Measurements from ENCODE around the gene RFTN1.

Gene RFTN1

GRCh38 chr3:16486201-16486600, 27.3 kb downstream of the RFTN1 start:
- no peak for DNase-seq (ENCODE audit: low read depth)

DNA sequence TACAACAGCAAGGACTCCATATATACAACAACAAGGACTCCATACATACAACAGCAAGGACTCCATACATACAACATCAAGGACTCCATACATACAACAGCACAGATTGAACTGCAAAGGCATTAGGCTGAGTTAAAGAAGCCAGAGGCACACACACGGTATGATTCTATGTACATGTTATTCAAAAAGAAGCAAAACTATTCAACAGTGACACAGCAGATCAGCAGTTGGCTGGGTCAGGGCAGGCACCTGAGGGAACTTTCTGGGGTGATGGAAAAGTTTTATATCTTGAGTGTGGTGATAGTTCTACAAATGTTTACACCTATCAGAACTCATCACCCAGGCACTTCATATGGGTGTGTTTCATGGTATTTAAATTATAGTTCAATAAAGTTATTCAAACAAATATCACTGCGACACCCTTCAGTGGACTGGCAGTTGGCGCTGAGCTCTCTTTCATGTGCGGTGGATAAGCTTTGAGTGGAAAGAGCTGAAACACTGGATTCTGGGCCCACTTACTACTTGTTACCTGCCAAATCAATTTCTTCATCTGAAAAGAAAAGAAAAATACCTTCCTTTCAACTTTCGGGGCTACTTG, 28.0 kb downstream of the RFTN1 start:
- DNase-seq (ENCODE audit: low read depth) = no peak

DNA sequence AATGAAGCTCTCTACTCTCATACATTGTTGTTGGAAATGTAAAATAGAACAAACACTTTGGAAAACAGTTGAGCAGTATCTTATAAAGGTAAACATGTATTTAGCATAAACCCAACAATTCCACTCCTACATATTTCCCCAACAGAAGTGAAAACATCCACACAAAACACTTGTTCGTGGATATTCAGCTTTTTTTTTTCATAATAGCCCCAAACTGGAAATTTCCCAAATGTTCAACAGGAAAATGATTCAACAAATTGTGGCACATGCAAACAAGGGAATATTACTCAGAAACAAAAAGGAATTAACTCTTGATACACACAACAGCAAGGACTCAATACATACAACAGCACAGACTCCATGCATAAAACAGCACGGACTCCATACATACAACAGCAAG, 28.5 kb downstream of the RFTN1 start:
- no peak for DNase-seq (ENCODE audit: low read depth)

- peak; percentile 96 for DNase-seq (ENCODE audit: low read depth)
Observed at GRCh38 chr3:16484216-16484615, 29.3 kb downstream of the RFTN1 start.

- no peak for DNase-seq (ENCODE audit: low read depth)
Observed at GRCh38 chr3:16482770-16483531, 30.5 kb downstream of the RFTN1 start.

GRCh38 chr3:16482194-16482769, 31.2 kb downstream of the RFTN1 start:
- no peak for DNase-seq (ENCODE audit: low read depth)

- DNase-seq (ENCODE audit: low read depth) = no peak
Observed at GRCh38 chr3:16481546-16481897, 32.0 kb downstream of the RFTN1 start.

GRCh38 chr3:16480861-16481545, 32.5 kb downstream of the RFTN1 start:
- DNase-seq (ENCODE audit: low read depth) = peak; percentile 14

- DNase-seq (ENCODE audit: low read depth) = peak; percentile 80
Observed at GRCh38 chr3:16478516-16478915, 35.0 kb downstream of the RFTN1 start.

GRCh38 chr3:16477521-16477920, 36.0 kb downstream of the RFTN1 start:
- DNase-seq (ENCODE audit: low read depth) = peak; percentile 83

DNA sequence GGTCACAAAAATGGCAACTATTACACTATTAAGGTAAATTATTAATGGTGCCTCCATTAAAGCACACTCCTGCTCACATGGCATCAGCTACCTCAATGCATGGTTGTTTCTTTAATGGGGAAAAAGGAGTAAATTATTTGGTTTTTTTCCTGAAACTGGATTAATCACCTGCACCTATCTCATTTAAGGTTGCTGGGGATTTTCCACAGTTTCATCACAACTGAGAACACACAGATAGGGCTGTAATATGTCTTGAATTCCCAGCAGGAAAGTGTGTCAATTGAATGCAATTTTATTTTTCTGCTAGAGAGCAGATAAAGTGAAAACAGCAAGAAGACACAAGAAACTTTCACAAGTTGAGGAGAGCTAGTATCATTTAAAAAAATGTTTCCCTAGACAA, 36.4 kb downstream of the RFTN1 start:
- DNase-seq (ENCODE audit: low read depth) = no peak

GRCh38 chr3:16476636-16477035, 36.9 kb downstream of the RFTN1 start:
- peak; percentile 92 for DNase-seq (ENCODE audit: low read depth)

DNA sequence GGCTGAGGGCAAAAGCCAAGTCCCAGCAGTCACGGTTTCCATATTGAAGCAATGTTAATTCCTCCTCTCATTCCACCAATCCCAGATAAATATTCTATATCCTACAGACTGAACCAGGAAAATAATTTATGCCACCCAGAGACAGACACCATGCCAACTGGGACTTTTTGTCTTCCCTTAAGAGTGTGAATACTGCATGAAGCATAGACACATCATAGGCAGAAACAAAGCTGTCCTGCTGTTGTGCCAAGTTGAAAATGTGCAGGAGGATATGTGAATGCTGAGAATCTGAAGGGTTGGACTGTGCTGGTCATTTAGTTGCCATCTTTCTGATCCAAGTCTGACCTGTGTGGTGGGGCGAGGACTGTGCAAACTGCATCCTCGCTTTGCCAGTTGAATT, 37.7 kb downstream of the RFTN1 start:
- no peak for DNase-seq (ENCODE audit: low read depth)

DNA sequence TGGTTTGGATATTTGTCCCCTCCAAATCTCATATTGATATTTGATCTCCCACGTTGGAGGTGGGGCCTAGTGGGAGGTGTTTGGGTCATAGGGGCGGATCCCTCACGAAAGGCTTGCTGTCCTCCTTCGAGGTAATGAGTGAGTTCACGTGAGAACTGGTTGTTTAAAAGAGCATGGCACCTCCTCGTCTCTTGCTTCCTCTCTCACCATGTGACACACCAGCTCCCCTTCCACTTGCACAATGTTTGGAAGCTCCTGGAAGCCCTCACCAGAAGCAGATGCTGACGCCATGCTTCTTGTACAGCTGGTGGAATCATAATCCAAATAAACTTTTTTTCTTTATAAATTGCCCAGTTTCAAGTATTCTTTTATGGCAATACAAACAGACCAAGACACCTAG, 38.6 kb downstream of the RFTN1 start:
- peak; percentile 78 for DNase-seq (ENCODE audit: low read depth)

DNA sequence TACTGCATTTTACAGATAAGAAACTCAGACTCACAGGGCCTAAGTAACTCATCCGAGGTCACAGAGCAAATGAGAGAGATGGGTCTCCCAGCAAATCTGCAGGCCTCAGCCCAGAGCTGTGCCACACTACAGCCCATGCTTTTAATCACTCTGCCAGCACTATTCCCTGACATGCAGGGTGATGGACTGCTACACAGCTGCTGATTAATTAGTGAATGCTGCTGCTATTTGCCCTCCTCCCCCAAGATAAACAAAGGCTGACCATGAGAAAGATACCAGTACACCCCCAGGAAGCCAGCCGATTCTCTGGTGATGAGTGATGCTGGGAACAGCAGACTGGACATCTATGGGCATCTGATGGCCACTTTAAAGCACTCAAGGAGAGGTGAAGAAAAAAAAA, 39.3 kb downstream of the RFTN1 start:
- no peak for DNase-seq (ENCODE audit: low read depth)

- no peak for DNase-seq (ENCODE audit: low read depth)
Observed at GRCh38 chr3:16472593-16472992, 40.9 kb downstream of the RFTN1 start.

DNA sequence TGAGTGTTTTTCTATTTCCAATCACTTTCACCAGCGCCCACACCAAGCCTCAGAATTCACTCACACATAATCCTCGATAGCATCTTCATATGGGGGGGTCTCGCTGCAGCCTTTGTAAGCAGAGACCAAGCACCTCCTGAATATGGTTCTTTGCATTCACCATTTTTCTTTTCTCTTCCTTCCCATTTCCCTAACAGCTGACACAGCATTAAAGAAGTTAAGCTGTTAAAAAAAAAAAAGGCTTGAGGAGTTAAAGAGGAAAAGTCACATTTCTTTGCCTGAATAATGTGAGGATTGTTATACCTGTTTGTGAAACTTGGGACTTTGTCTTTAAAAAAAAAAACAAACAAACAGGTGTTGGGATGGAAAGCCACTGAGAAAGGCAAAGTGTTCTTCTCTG, 41.6 kb downstream of the RFTN1 start:
- no peak for DNase-seq (ENCODE audit: low read depth)

- no peak for DNase-seq (ENCODE audit: low read depth)
Observed at GRCh38 chr3:16470590-16470989, 42.9 kb downstream of the RFTN1 start.

GRCh38 chr3:16468336-16469098, 45.0 kb downstream of the RFTN1 start:
- DNase-seq (ENCODE audit: low read depth) = no peak

DNA sequence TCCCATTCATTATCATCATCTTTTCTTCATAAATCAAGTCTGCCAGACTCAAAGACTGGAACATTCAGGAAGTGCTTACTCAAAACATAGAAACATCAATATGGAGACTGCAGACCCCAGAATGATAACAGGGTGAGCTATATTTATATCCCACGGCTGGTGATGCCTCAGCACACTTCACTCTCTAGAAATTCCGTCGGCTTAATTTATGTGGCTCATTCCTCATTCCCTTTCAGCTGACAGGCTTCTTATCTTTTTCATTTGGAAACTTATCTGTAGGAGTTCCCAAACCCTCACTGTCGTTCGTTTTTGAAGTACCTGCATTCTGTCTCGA, 45.5 kb downstream of the RFTN1 start:
- no peak for DNase-seq (ENCODE audit: low read depth)

- no peak for DNase-seq (ENCODE audit: low read depth)
Observed at GRCh38 chr3:16467393-16467792, 46.1 kb downstream of the RFTN1 start.

DNA sequence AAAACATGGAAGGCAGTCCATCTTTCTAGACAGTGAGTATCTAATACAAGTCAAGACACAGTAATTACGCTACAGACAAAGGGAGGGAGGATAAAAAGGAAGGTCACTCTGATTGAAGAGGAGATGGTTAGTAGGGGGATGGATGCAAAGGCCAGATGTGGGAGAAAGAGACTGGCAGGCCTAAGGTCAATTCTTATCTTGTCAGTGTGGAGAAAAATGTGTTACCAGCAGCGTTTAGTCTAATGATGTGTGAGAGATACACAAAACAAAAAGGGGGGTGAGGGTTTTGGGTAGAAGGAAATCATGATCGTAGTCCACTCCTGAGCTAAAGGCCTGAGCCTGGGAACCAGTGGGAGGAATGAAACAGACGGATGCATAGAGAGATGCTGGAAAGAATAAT, 46.7 kb downstream of the RFTN1 start:
- no peak for DNase-seq (ENCODE audit: low read depth)
